ENCODE measurements around the gene C2orf92.
A peak's percentile ranks its signal among the peaks of the same experiment; 100 is the strongest.

C2orf92 gene

DNA sequence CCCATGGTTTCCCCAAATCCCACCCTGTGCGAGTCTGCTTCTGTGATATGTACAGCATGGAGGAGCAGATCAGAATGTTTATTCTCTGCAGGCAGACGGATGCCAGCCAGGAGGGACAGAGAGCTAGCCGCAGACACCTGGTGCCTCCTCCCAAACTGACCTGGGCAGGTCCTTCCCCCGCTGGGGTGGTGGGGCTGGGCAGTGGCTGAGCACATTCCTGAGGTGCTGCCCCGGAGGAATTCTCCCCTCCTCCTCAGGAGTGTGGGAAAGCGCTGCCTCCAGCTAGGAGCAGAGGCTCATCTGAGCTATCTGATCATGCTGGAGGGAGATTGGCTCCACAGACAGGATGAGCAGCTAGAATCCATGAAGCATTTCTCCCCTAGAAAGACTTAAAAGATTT lies 21.7 kb downstream of the C2orf92 start:
- H3K9me3 Mint-ChIP-seq, result no peaks in the 10 kb centered on the region
- H3K4me1 Mint-ChIP-seq (ENCODE audit: low read depth), result peaks cover 8% of the 10 kb centered on the region
- no peak overlapping the region for H3K4me3 Mint-ChIP-seq
- no peaks in the 10 kb centered on the region for H3K36me3 Mint-ChIP-seq (ENCODE audit: low read depth)
- intact Hi-C loops (cut with micrococcal nuclease), result no loop called here
- H3K27ac Mint-ChIP-seq, result no peak overlapping the region
- peaks cover 9% of the 10 kb centered on the region for H3K27me3 Mint-ChIP-seq

DNA sequence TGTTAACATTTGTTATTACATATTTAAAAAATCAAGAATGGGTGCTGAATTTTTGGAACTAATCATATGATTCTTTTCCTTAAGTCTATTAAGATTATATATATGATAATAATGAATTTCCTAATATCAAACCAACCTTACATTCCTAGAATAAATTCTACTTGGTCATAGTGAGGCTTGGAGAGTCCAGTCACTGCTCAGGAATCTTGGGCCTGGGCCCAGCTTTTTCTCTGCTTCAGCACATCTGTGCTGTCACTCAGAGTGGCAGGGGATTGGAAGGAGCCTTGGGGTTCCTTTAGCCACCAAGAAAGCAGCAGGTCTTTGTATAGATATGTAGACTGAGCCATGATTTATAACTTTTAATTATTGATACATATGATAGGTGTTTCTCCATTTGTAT lies 24.0 kb downstream of the C2orf92 start:
- Mint-ChIP-seq H3K4me3 (no peak overlapping the region), H3K4me1 (ENCODE audit: low read depth) (peaks cover 14% of the 10 kb centered on the region), H3K27me3 (peaks cover 9% of the 10 kb centered on the region), H3K27ac (no peak overlapping the region), H3K9me3 (no peaks in the 10 kb centered on the region), H3K36me3 (ENCODE audit: low read depth) (no peaks in the 10 kb centered on the region)
- intact Hi-C loops (cut with micrococcal nuclease), result no loop called here

DNA sequence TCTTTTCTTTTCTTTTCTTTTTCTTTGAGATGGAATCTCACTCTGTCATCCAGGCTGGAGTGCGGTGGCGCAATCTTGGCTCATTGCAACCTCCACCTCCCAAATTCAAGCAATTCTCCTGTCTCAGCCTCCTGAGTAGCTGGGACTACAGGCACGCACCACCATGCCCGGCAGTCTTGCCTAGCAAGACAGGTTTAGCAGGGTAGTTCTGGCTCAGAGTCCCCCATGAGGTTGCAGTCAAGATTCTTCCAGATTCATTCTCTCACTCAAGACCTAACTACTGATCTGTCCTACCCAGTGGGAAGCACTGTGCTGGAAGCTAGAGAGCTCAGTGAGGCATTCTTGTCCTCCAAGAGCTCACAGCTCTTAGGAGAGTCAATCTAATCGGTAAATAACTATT lies 26.2 kb downstream of the C2orf92 start:
- H3K27me3 Mint-ChIP-seq, result peaks cover 9% of the 10 kb centered on the region
- H3K36me3 Mint-ChIP-seq (ENCODE audit: low read depth), result no peaks in the 10 kb centered on the region
- H3K27ac Mint-ChIP-seq, result no peak overlapping the region
- H3K9me3 Mint-ChIP-seq, result no peaks in the 10 kb centered on the region
- no peak overlapping the region for H3K4me3 Mint-ChIP-seq
- intact Hi-C loops (cut with micrococcal nuclease), result loop anchor here (2.0 kb wide), 2 partner anchors 31 to 51 kb away; partner anchors contain the start of gene ACTR1B
- H3K4me1 Mint-ChIP-seq (ENCODE audit: low read depth), result peaks cover 23% of the 10 kb centered on the region

DNA sequence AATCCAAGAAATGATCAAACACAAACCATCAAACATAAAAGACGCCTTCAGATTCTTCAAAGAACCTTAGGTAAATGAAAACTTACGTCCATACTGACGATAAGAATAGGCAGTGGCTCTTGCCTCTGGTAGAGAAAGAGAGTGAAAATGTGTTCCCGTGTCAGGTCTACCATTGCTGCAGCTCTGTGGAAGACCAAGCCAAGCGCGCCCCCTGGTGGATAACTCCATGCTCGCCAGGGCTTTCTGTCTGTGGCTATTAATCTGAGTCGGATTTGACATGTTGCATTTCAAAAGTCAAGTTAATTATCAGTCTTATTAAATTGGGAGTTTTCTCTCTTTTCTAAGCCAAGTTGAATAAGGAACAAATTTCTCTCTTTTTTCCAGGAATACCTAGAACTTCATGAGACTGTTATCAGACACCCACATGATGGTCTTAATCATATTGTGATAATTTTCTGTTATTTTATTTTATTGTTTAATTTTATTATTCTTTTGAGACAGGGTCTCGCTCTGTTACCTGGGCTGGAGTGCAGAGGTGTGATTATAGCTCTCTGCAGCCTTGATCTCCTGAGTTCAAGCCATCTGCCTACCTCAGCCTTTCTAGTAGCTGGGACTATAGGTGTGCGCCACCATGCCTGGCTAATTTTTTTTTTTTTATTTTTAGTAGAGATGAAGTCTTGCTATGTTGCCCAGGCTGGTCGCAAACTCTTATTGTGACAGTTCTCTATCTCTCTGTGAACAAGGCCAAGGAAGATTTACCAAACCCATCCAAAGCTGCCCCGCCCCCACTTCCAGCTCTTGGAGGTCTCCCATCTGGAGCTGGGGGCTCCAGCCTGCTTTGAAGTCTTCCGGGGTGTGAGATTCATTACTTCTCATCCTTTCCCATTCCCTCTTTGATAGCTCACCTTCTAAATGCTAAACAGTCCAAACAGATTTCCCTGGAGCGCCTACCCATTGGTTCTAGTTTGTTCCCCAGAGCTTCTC lies 28.0 kb downstream of the C2orf92 start:
- intact Hi-C loops (cut with micrococcal nuclease), result loop anchor here (1.0 to 2.0 kb wide), 3 partner anchors 33 to 107 kb away; partner anchors contain the start of gene ACTR1B
- no peak overlapping the region for H3K27ac Mint-ChIP-seq
- no peaks in the 10 kb centered on the region for H3K27me3 Mint-ChIP-seq
- no peaks in the 10 kb centered on the region for H3K36me3 Mint-ChIP-seq (ENCODE audit: low read depth)
- peaks cover 15% of the 10 kb centered on the region for H3K4me1 Mint-ChIP-seq (ENCODE audit: low read depth)
- H3K4me3 Mint-ChIP-seq, result peak overlapping the region; percentile 36
- H3K9me3 Mint-ChIP-seq, result no peaks in the 10 kb centered on the region

DNA sequence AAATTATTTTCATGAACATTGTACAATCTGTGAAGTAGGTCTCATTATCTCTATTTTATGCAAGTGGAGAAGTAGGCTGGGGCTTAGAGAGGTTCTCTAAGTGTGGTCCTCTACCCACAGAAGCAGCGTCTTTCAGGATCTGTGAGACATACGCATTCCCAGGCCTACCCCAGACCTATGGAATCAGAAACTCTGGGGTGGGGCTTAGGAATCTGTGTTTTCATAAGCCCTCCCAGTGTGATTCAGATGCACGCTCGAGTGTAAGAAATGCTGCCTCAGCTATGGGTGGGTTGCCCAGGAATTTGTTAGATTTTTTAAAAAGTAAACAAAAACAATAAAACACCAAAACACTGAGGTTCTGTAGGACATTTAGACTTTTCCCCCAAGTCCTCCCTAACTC lies 29.0 kb downstream of the C2orf92 start:
- Mint-ChIP-seq H3K9me3 (no peaks in the 10 kb centered on the region), H3K27ac (no peak overlapping the region), H3K4me1 (ENCODE audit: low read depth) (peaks cover 15% of the 10 kb centered on the region), H3K27me3 (no peaks in the 10 kb centered on the region), H3K4me3 (no peak overlapping the region), H3K36me3 (ENCODE audit: low read depth) (no peaks in the 10 kb centered on the region)
- intact Hi-C loops (cut with micrococcal nuclease), result no loop called here

DNA sequence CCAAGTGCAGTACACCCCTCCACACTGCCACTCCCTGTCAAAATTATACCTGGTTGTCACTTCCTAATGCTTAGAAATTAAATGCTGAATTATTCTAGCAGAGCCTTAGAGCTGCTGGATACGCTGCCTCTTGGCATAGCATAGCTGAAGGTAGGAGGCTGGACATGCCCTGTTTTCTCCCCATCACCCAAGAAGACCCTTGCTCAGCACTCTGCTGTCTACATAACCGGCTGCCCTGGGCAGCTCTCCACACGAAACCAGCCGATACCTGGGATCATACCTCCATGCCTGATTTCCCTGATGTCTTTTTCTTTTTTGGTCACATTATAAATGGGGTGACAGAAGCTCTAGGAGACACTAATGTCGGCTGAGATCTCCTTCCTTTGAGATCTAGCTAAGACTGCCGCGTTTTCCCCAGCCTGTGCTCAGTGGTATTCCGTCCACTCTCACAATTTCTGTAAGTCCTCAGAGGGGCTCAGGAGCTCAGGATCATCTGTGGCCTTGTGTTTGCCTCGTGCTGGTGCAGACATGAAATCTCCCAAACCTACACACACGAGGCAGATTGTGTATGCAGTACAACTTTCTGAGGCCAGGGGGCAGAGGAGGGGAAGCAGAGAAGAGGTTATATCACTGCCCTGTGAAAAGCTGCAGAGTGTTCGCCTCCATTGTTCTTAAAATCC lies 30.4 kb downstream of the C2orf92 start:
- Mint-ChIP-seq H3K36me3 (ENCODE audit: low read depth) (no peaks in the 10 kb centered on the region), H3K4me3 (no peak overlapping the region), H3K27ac (no peak overlapping the region), H3K4me1 (ENCODE audit: low read depth) (peaks cover 15% of the 10 kb centered on the region), H3K9me3 (no peaks in the 10 kb centered on the region), H3K27me3 (no peaks in the 10 kb centered on the region)
- intact Hi-C loops (cut with micrococcal nuclease), result loop anchor here (10.0 kb wide), 1 partner anchor 685 kb away; no protein-coding TSS in a partner anchor

DNA sequence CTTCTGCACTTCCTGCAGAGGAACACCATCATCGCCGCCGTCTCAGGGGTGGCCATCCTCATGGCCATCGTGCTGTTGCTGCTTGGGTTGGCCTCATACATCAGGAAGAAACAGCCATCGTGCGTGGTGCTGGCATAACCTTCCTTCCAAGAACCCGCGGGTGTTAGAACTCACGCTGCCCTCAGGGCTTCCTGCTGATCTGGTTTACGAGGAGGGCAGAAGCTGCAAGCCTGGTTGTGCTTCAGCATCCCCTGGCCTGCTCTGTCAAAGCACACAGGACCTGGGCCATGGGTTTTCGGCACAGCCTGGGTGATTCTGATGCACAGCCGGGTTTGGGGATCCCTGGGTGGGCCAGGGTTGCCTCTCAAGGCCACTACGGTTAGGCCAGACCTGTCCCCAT lies 31.7 kb downstream of the C2orf92 start:
- intact Hi-C loops (cut with micrococcal nuclease), result loop anchor here (10.0 kb wide), 1 partner anchor 684 kb away; no protein-coding TSS in a partner anchor
- Mint-ChIP-seq H3K27me3 (no peaks in the 10 kb centered on the region), H3K27ac (no peak overlapping the region), H3K4me1 (ENCODE audit: low read depth) (peaks cover 15% of the 10 kb centered on the region), H3K9me3 (no peaks in the 10 kb centered on the region), H3K36me3 (ENCODE audit: low read depth) (no peaks in the 10 kb centered on the region), H3K4me3 (no peak overlapping the region)

DNA sequence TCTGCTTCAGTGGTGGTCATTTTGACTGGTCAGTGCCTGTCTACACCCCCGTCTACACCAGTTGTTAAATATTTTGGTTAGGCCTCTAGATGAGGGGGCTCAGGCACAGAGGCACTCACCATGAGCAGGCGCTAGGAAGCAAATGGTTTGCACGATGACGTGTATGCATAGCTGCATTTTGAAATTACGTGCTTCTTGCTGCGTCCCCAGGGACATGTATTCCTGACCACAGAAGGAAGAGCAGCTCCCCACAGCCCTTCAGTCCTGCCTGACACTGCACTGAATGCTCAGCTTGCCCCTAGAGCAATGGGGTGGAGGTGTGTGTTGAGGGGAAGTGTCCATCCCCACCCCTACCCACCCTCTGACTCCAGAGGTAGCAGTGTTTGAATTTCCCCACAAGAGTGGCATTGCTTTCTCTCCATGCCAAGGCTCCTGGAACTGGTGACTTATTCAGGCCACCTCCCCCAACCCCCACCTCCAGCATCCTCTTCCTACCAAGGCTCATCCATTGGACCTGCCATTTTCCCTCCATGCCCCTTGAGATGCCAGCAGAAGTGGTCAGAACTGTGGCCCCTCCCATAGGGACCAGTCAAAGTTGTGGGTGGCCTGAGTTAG lies 32.4 kb downstream of the C2orf92 start:
- H3K27me3 Mint-ChIP-seq, result peaks cover 1% of the 10 kb centered on the region
- no peak overlapping the region for H3K27ac Mint-ChIP-seq
- no peak overlapping the region for H3K4me3 Mint-ChIP-seq
- no peaks in the 10 kb centered on the region for H3K36me3 Mint-ChIP-seq (ENCODE audit: low read depth)
- H3K9me3 Mint-ChIP-seq, result no peaks in the 10 kb centered on the region
- intact Hi-C loops (cut with micrococcal nuclease), result loop anchor here (10.0 kb wide), 1 partner anchor 683 kb away; no protein-coding TSS in a partner anchor
- peaks cover 10% of the 10 kb centered on the region for H3K4me1 Mint-ChIP-seq (ENCODE audit: low read depth)

DNA sequence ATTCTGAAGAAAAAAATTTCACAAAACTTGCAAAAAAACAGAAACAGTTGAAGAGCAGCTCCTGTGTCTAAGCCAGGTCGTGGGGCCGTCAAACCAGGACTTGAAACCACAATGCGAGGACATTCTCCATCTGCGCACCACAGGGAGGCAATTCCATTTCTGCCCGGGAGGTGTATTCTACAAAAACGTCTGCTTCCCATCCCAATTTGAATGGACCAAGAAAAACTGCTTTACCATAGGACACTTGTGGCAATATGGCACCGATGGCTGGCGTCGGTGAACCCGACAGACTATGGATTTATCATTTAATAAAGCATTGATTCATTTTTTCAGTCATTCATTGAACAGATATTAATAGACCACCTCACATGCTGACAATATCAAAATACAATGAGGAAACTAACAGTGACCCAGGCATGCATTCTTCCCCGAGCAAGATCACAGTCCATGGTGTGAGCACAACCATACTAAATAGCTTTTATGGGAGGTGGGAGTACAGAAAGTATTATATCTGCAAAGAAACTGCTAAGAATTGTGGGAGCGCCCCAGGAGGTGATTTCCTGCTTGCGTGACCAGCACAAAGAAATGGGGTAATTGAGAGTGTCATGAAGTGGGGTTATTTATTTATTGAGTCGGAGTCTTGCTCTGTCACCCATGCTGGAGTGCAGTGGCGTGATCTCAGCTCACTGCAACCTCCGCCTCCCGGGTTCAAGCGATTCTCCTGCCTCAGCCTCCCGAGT lies 33.4 kb downstream of the C2orf92 start:
- Mint-ChIP-seq H3K27ac (no peak overlapping the region), H3K4me3 (no peak overlapping the region), H3K36me3 (ENCODE audit: low read depth) (no peaks in the 10 kb centered on the region), H3K9me3 (no peaks in the 10 kb centered on the region), H3K27me3 (peaks cover 2% of the 10 kb centered on the region), H3K4me1 (ENCODE audit: low read depth) (peaks cover 9% of the 10 kb centered on the region)
- intact Hi-C loops (cut with micrococcal nuclease), result loop anchor here (10.0 kb wide), 1 partner anchor 682 kb away; no protein-coding TSS in a partner anchor

DNA sequence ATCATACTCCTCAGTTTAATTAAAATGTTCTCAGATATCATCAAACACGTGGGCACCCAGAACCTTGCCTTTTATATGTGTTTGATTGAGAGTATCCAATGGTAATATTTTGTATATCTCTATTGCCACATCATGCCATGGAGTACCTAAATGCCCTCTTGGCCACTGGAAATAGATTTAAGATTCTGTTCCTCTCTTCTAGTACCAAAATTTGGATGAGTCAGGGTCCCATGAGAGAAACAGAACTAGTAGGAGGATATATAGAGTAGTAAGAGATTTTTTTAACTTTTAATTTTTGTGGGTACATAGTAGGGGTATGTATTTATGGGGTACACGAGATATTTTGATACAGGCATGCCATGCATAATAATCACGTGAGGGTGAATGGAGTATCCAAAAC lies 34.2 kb downstream of the C2orf92 start:
- H3K4me3 Mint-ChIP-seq, result no peak overlapping the region
- H3K27ac Mint-ChIP-seq, result no peak overlapping the region
- intact Hi-C loops (cut with micrococcal nuclease), result loop anchor here (10.0 kb wide), 1 partner anchor 681 kb away; no protein-coding TSS in a partner anchor
- H3K27me3 Mint-ChIP-seq, result peaks cover 2% of the 10 kb centered on the region
- H3K4me1 Mint-ChIP-seq (ENCODE audit: low read depth), result peaks cover 9% of the 10 kb centered on the region
- H3K9me3 Mint-ChIP-seq, result no peaks in the 10 kb centered on the region
- no peaks in the 10 kb centered on the region for H3K36me3 Mint-ChIP-seq (ENCODE audit: low read depth)

DNA sequence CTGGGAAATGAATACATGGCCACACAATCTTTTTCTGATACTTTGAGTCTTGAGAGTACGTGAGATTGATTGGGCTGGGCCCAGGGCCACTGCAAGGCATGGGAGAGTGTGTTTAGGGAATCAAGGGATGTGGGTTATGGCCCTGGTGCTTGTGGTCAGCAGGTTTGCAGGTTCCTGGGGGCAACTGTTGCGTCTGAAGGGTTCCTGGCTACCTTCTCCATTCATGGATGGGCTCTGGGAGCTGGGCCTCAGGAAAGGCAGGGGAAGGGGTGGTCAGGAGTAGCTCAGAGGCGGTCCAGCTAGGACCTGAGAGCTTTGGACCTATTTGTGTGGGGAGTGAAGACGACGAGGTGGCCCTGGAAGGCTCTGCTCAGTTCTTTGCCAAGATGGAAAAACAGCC lies 35.5 kb downstream of the C2orf92 start:
- Mint-ChIP-seq H3K4me1 (ENCODE audit: low read depth) (peaks cover 9% of the 10 kb centered on the region), H3K4me3 (no peak overlapping the region), H3K27me3 (peaks cover 2% of the 10 kb centered on the region), H3K9me3 (no peaks in the 10 kb centered on the region), H3K36me3 (ENCODE audit: low read depth) (no peaks in the 10 kb centered on the region), H3K27ac (no peak overlapping the region)
- intact Hi-C loops (cut with micrococcal nuclease), result loop anchor here (10.0 kb wide), 1 partner anchor 680 kb away; no protein-coding TSS in a partner anchor

DNA sequence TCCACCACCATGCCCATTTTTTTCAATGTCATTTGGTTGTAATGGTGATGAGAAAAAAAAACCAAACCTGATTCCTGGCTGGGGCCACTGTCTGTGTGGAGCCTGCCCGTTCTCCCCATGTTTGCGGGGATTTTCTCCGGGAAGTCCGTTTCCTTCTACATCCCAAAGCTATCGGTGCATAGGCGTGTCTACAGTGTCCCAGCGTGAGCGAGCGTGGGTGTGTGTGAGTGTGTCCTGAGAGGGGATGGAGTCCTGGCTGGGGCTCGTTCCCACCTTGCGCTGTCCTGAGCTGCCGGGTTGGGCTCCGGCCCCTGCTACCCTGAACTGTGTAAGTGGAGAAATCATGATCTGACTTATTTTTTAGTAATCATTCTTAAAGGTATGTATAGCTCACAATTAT lies 36.6 kb downstream of the C2orf92 start:
- Mint-ChIP-seq H3K36me3 (ENCODE audit: low read depth) (no peaks in the 10 kb centered on the region), H3K4me3 (no peak overlapping the region), H3K27me3 (peaks cover 2% of the 10 kb centered on the region), H3K27ac (no peak overlapping the region), H3K9me3 (no peaks in the 10 kb centered on the region), H3K4me1 (ENCODE audit: low read depth) (peaks cover 5% of the 10 kb centered on the region)
- intact Hi-C loops (cut with micrococcal nuclease), result loop anchor here (10.0 kb wide), 1 partner anchor 679 kb away; no protein-coding TSS in a partner anchor

DNA sequence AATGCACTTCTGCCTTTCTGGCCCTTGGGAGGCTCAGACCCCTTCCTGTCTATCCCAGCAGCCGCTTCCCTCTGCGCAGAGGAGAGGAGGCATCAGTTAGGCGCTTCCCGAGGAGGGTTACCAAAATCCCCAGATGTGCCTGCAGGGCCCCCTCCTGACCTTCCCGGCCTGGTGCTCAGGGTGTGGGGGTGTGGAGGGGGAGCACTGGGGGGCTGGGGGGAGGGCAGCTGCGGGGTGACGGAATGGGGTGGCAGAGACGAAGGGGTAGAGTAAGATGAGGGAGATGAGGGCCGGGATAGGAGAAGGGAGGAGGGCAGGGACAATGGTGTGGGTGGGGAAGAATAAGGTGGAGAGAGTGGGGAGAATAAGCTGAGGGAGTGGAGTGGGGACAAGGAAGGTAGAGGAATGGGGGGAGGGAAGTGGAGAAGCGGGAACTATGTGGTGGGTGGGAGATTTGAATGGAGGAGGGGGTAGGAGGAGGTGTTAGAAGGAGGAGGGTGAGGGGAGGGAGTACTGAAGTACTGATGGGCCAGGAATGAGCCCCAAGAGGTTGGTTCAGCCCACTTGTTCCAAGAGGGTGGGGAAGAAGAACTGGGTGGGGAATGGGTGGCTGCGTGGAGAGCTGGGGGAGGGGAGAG lies 37.3 kb downstream of the C2orf92 start:
- Mint-ChIP-seq H3K4me3 (no peak overlapping the region), H3K27me3 (peaks cover 2% of the 10 kb centered on the region), H3K36me3 (ENCODE audit: low read depth) (no peaks in the 10 kb centered on the region), H3K4me1 (ENCODE audit: low read depth) (peaks cover 5% of the 10 kb centered on the region), H3K27ac (no peak overlapping the region), H3K9me3 (no peaks in the 10 kb centered on the region)
- intact Hi-C loops (cut with micrococcal nuclease), result loop anchor here (10.0 kb wide), 1 partner anchor 678 kb away; no protein-coding TSS in a partner anchor

All from dendritic cell treated with granulocyte-macrophage colony-stimulating factor and Interleukin-4, amounts not matched to agents 40 ng/mL and 50 ng/mL, for 4 days (primary cell).